Activated CD8-positive, alpha-beta memory T cell treated with anti-CD3 and anti-CD28 coated beads, Interleukin-2, amount 50 U/mL, for 4 hours (primary cell): Measurements from ENCODE around the gene XYLB.
"Not testable (repeated sequence)": the region's sequence is repeated elsewhere in the genome, so short reads cannot be mapped to it uniquely, and the experiment has no call there.

ENCODE experiments used
- DNase-seq: peaks from one replicate; pipeline ENCODE4 v3.0.0-alpha.2; 2020

The XYLB gene

GRCh38 chr3:38346587-38347410 lies at the start of gene XYLB:
Gene XYLB (plus strand): TSS chr3:38346785. CDS start chr3:38346869, 84 bp downstream.
- DNase-seq = peak; percentile 73

GRCh38 chr3:38297053-38297452 lies 49.5 kb upstream of the XYLB start:
- not testable (repeated sequence) for DNase-seq

- no peak for DNase-seq
Measured at GRCh38 chr3:38297537-38297936, 49.0 kb upstream of the XYLB start.

GRCh38 chr3:38297947-38298711 lies 48.5 kb upstream of the XYLB start:
- no peak for DNase-seq

GRCh38 chr3:38306941-38307340 lies 39.6 kb upstream of the XYLB start:
- no peak for DNase-seq

GRCh38 chr3:38307599-38307998 lies 39.0 kb upstream of the XYLB start:
- DNase-seq = no peak

- DNase-seq = no peak
Measured at GRCh38 chr3:38308456-38308855, 38.1 kb upstream of the XYLB start.

- DNase-seq = no peak
Measured at GRCh38 chr3:38311476-38311875, 35.1 kb upstream of the XYLB start.

- no peak for DNase-seq
Measured at GRCh38 chr3:38311941-38312340, 34.6 kb upstream of the XYLB start.

GRCh38 chr3:38312356-38312755 lies 34.2 kb upstream of the XYLB start:
- no peak for DNase-seq

- no peak for DNase-seq
Measured at GRCh38 chr3:38313263-38313662, 33.3 kb upstream of the XYLB start.

GRCh38 chr3:38313695-38314094 lies 32.9 kb upstream of the XYLB start:
- no peak for DNase-seq

- DNase-seq = no peak
Measured at GRCh38 chr3:38314112-38314763, 32.3 kb upstream of the XYLB start.

- no peak for DNase-seq
Measured at GRCh38 chr3:38314764-38315487, 31.7 kb upstream of the XYLB start.

- no peak for DNase-seq
Measured at GRCh38 chr3:38315488-38316230, 30.9 kb upstream of the XYLB start.

- DNase-seq = no peak
Measured at GRCh38 chr3:38316356-38317191, 30.0 kb upstream of the XYLB start.

- DNase-seq = no peak
Measured at GRCh38 chr3:38317192-38317759, 29.3 kb upstream of the XYLB start.

- DNase-seq = no peak
Measured at GRCh38 chr3:38318766-38319671, 27.6 kb upstream of the XYLB start.

GRCh38 chr3:38320638-38321037 lies 25.9 kb upstream of the XYLB start:
- DNase-seq = not testable (repeated sequence)

GRCh38 chr3:38323060-38323459 lies 23.5 kb upstream of the XYLB start:
- DNase-seq = no peak
